GM12878 (cell line): ENCODE results near the gene ADD2. TPM values are rescaled to one million over a fixed set of nuclear protein-coding genes. Genes with fewer than 3 reads are reported as not detected.

Experiments
- ATAC-seq: fragments of 200-7000 bp; cut with Tn5 transposase; 3 replicates; pipeline ENCODE4 v1.9.1; 2020; ENCODE audit warnings: mild to moderate bottlenecking, moderate library complexity
- BruUV-seq: library from RNA; stranded (reverse); fragments of 400-500 nt; replicated peaks from 2 replicates; lab custom pipeline; 2021; lab: Mats Ljungman, UMichigan
- CTCF ChIA-PET: fragments of 300-600 bp; sonication (Branson Sonifier 250); formaldehyde crosslinking; extraction: SDS; loops from one replicate; lab custom pipeline; 2021; ENCODE audit warnings: inconsistent platforms; lab: Yijun Ruan, JAX
- POLR2A ChIA-PET: fragments of 350-600 bp; formaldehyde crosslinking; extraction: SDS; loops from one replicate; lab custom pipeline; 2021; ENCODE audit warnings: inconsistent platforms; lab: Charles Lee
- RAD21 ChIA-PET: fragments of 300-600 bp; sonication (Branson Sonifier 250); formaldehyde crosslinking; loops from one replicate; lab custom pipeline; 2023; ENCODE audit warnings: antibody characterized with exemption; ENCODE audit not compliant: unreplicated experiment; lab: Charles Lee
- SMC1A ChIA-PET: fragments of 300-600 bp; sonication (Branson Sonifier 250); formaldehyde crosslinking; loops from one replicate; lab custom pipeline; 2023; ENCODE audit not compliant: unreplicated experiment, uncharacterized antibody; lab: Charles Lee
- DNase-seq: peaks from one replicate; pipeline ENCODE4 v3.0.0-alpha.2; 2011; ENCODE audit warnings: low read depth, low spot score
- FAIRE-seq: peaks from 3 replicates; lab custom pipeline; 2011; peaks lifted over from hg19 to GRCh38; lab: Jason Lieb, UNC
- H2AFZ ChIP-seq: 2 replicates; pipeline ENCODE4 v1.6.0; 2011; ENCODE audit warnings: low read depth, low read length, control low read depth; ENCODE audit not compliant: control insufficient read depth
- H3K27ac ChIP-seq: 2 replicates; pipeline ENCODE4 v1.5.1; 2011; ENCODE audit warnings: control low read depth; ENCODE audit not compliant: control insufficient read depth, insufficient read depth
- H3K27me3 ChIP-seq, 2 experiments: replicated peaks in 1 of 2; 2 replicates each; pipeline versions ENCODE4 v1.6.0 to v1.6.1; 2011; ENCODE audit warnings: low read length in 1 of 2; ENCODE audit not compliant: control insufficient read depth in 2 of 2, insufficient read depth in 2 of 2
- H3K36me3 ChIP-seq, 2 experiments: 2 replicates each; pipeline ENCODE4 v1.5.1; 2011; ENCODE audit warnings: low read length in 1 of 2; ENCODE audit not compliant: control insufficient read depth in 2 of 2, insufficient read depth in 2 of 2
- H3K4me1 ChIP-seq: 2 replicates; pipeline ENCODE4 v1.6.1; 2011; ENCODE audit warnings: mild to moderate bottlenecking, low read length, moderate library complexity, mixed read lengths; ENCODE audit not compliant: control insufficient read depth, insufficient read depth
- H3K4me2 ChIP-seq: 2 replicates; pipeline ENCODE4 v1.6.0; 2011; ENCODE audit warnings: control low read depth; ENCODE audit not compliant: control insufficient read depth, insufficient read depth
- H3K4me3 ChIP-seq: fragments of 200-600 bp; sonication (generic); 2 replicates; pipeline ENCODE4 v1.5.1; 2016
- H3K79me2 ChIP-seq: 2 replicates; pipeline ENCODE4 v1.6.0; 2011; ENCODE audit warnings: low read length; ENCODE audit not compliant: control insufficient read depth, insufficient read depth
- H3K9ac ChIP-seq: 2 replicates; pipeline ENCODE4 v1.8.0; 2011; ENCODE audit warnings: low read length, control low read depth, mixed read lengths; ENCODE audit not compliant: control insufficient read depth, insufficient read depth
- H3K9me3 ChIP-seq: replicated peaks from 3 replicates; pipeline ENCODE4 v1.5.1; 2011; ENCODE audit warnings: mild to moderate bottlenecking, low read length; ENCODE audit not compliant: control insufficient read depth, insufficient read depth
- H4K20me1 ChIP-seq: 2 replicates; pipeline ENCODE4 v1.6.0; 2011; ENCODE audit not compliant: control insufficient read depth, insufficient read depth
- CHD1 ChIP-seq: IDR thresholded peaks from 2 replicates; pipeline ENCODE4 v1.6.1; 2012; ENCODE audit warnings: low read depth, low read length, improper control_type of control experiment
- CREM ChIP-seq: IDR thresholded peaks from 2 replicates; pipeline ENCODE4 v1.6.1; 2014; ENCODE audit warnings: antibody characterized with exemption, low read depth
- EZH2 ChIP-seq: IDR thresholded peaks from 2 replicates; pipeline ENCODE4 v1.6.1; 2012; ENCODE audit warnings: low read depth, mild to moderate bottlenecking, control low read depth, inconsistent platforms, low read length, borderline replicate concordance; ENCODE audit not compliant: control insufficient read depth
- KAT2A ChIP-seq: conservative IDR thresholded peaks from 2 replicates; pipeline ENCODE4 v1.6.1; 2011; ENCODE audit warnings: low read depth, low read length; ENCODE audit not compliant: control insufficient read depth
- NFIC ChIP-seq: IDR thresholded peaks from 2 replicates; pipeline ENCODE4 v1.6.1; 2012; ENCODE audit warnings: low read depth, mild to moderate bottlenecking, inconsistent platforms, low read length, moderate library complexity
- POLR2A ChIP-seq: IDR thresholded peaks from 2 replicates; pipeline ENCODE4 v1.6.1; 2011; ENCODE audit warnings: low read depth, mild to moderate bottlenecking, low read length
- RFX5 ChIP-seq: IDR thresholded peaks from 2 replicates; pipeline ENCODE4 v1.6.1; 2011; ENCODE audit warnings: low read depth, low read length, improper control_type of control experiment
- SMAD5 ChIP-seq: IDR thresholded peaks from 2 replicates; pipeline ENCODE4 v1.6.1; 2016; ENCODE audit warnings: antibody characterized with exemption, low read depth
- SUZ12 ChIP-seq: fragments of 200-600 bp; sonication (generic); IDR thresholded peaks from one replicate; pipeline ENCODE4 v1.6.1; 2018; ENCODE audit warnings: antibody characterized with exemption, mild to moderate bottlenecking; ENCODE audit not compliant: unreplicated experiment
- ZNF384 ChIP-seq: IDR thresholded peaks from 2 replicates; pipeline ENCODE4 v1.6.1; 2012; ENCODE audit warnings: low read depth, mild to moderate bottlenecking, low read length, improper control_type of control experiment, borderline replicate concordance
- ZNF622 ChIP-seq: fragments of 450-650 bp; IDR thresholded peaks from 2 replicates; pipeline ENCODE4 v1.6.1; 2017; ENCODE audit warnings: mild to moderate bottlenecking, inconsistent platforms
- WGBS: methylation state at CpG from one replicate; pipeline ENCODE4 v1.1.6; 2016; ENCODE audit warnings: low lambda C conversion rate; ENCODE audit not compliant: insufficient replicate concordance, insufficient coverage; ENCODE audit errors: missing lambda C conversion rate; 5-methylcytosine and 5-hydroxymethylcytosine counted together
- in situ Hi-C: fragments of 300-500 bp; cut with MboI; formaldehyde crosslinking; loops from 9 replicates; pipeline ENCODE4 v1.14.3; 2018; ENCODE audit warnings: mixed read lengths
- intact Hi-C: fragments of 100-400 bp; cut with micrococcal nuclease; formaldehyde crosslinking; loops from one replicate; pipeline ENCODE4 v1.14.2; 2022; ENCODE audit not compliant: unreplicated experiment
- polyA plus RNA-seq, 11 experiments: library from polyadenylated mRNA; depleted of rRNA in 4 of 11; unstranded in 6 of 11; stranded (reverse) in 5 of 11; fragments of >200 nt; fragmentation: Nextera tagmentation in 4 of 11; fragmentation: Illumina TruSeq in 1 of 11; extraction: Ambion mirVana in 4 of 11; extraction: Trizol in 1 of 11; gene quantifications; 1 replicate in 1 of 11; 2 replicates in 10 of 11; pipeline versions ENCODE4 v1.2.1 to v1.2.3, GENCODE V29; 2011 to 2016; ENCODE audit warnings: inconsistent platforms in 2 of 11, missing spikeins in 2 of 11, low read depth in 1 of 11
- total RNA-seq, 4 experiments: library from RNA; depleted of rRNA in 3 of 4; stranded (reverse); fragments of >200 nt in 3 of 4; fragmentation: Illumina TruSeq in 1 of 4; extraction: Trizol in 1 of 4; gene quantifications; 2 replicates each; pipeline versions ENCODE4 v1.2.1 to v1.2.3, GENCODE V29; 2013 to 2021
- TF ChIP-seq, protein P1 (sequence below): fragments of 450-650 bp; IDR thresholded peaks from 2 replicates; pipeline ENCODE4 v1.6.1; 2017; ENCODE audit warnings: mild to moderate bottlenecking, moderate library complexity
- TF ChIP-seq, protein P2 (sequence below): IDR thresholded peaks from 2 replicates; pipeline ENCODE4 v1.6.1; 2011; ENCODE audit warnings: borderline replicate concordance, low read depth, mild to moderate bottlenecking, moderate library complexity, mixed read lengths, low read length; ENCODE audit not compliant: insufficient read depth; ENCODE audit errors: extremely low read length
- TF ChIP-seq, protein P3 (sequence below): fragments of 150-350 bp; IDR thresholded peaks from 2 replicates; pipeline ENCODE4 v1.6.1; 2014; ENCODE audit warnings: mild to moderate bottlenecking, low read depth, low read length

ADD2 gene
- total and polyA plus RNA-seq, 10 of the 15 experiments (the other 5 are each of a cell fraction or from before 2014, with no cell fraction given): 0.05 to 0.13 (median 0.08) TPM; not detected in 7

DNA sequence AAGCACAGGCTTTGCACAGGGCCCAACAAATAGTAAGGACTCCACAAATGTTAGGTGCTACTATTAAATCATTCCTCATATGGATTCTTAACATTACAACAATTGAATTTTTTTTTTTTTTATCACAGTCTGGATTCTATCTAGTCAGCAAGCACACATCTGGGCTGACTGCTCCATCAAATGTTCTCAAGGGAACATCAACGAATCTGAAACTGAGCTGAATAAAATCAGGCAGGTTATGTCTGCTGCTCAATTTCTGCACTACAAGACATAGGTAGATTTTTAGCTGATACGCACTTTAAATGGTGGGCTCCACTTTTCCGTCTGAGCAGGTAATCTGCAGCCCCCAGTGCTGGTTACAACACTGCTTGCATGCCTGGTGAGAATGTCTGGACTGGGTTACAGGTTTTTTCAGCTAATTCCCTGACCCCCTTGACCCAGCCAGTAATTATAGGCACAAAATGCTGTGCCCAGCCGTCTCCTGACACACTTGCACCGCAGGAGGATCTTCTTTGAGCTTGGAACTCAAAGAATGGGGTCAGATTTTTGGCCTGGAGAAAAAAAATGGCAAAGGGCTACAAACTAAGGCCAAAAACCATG is 44.6 kb downstream of the ADD2 start (continued):
- TF ChIP-seq, protein P1, sequence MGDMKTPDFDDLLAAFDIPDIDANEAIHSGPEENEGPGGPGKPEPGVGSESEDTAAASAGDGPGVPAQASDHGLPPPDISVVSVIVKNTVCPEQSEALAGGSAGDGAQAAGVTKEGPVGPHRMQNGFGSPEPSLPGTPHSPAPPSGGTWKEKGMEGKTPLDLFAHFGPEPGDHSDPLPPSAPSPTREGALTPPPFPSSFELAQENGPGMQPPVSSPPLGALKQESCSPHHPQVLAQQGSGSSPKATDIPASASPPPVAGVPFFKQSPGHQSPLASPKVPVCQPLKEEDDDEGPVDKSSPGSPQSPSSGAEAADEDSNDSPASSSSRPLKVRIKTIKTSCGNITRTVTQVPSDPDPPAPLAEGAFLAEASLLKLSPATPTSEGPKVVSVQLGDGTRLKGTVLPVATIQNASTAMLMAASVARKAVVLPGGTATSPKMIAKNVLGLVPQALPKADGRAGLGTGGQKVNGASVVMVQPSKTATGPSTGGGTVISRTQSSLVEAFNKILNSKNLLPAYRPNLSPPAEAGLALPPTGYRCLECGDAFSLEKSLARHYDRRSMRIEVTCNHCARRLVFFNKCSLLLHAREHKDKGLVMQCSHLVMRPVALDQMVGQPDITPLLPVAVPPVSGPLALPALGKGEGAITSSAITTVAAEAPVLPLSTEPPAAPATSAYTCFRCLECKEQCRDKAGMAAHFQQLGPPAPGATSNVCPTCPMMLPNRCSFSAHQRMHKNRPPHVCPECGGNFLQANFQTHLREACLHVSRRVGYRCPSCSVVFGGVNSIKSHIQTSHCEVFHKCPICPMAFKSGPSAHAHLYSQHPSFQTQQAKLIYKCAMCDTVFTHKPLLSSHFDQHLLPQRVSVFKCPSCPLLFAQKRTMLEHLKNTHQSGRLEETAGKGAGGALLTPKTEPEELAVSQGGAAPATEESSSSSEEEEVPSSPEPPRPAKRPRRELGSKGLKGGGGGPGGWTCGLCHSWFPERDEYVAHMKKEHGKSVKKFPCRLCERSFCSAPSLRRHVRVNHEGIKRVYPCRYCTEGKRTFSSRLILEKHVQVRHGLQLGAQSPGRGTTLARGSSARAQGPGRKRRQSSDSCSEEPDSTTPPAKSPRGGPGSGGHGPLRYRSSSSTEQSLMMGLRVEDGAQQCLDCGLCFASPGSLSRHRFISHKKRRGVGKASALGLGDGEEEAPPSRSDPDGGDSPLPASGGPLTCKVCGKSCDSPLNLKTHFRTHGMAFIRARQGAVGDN: no peak
- TF ChIP-seq EZH2 (no peak), KAT2A (no peak), POLR2A (no peak), SMAD5 (no peak)

DNA sequence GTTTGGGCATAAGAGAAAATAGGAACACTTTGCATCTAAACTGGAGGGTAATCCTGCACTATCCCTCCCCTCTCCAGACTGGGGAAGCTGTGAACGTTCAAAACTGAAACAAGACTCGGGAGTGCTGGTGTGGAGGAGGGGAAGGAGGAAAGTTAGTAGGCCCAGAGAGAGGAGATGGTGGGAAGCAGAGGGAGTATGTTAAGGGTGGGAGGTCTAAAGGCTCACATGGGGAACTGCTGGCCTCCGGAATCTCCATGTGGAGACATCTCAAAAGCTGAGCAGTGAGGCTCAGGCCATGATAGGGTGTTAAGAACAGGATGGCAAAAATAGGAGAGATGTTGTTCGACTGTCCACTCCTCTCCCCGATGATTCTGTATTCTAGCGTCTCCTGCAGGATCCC is 47.9 kb downstream of the ADD2 start:
- H3K4me1 ChIP-seq: no peaks in the 10 kb centered on the region
- H3K9ac ChIP-seq: no peak overlapping the region
- intact Hi-C loops: no loop called here
- 22% methylated on average over 6 of the region's 6 CpGs for WGBS
- ChIA-PET RAD21 (no interaction called here), SMC1A (no interaction called here), POLR2A (no interaction called here), CTCF (no interaction called here)
- DNase-seq (no peak), ATAC-seq (no peak), FAIRE-seq (no peak)
- H3K36me3 ChIP-seq: no peaks in the 10 kb centered on the region
- no peaks in the 10 kb centered on the region for H3K9me3 ChIP-seq
- H3K79me2 ChIP-seq: no peaks in the 10 kb centered on the region
- no peak overlapping the region for H3K4me3 ChIP-seq
- H2AFZ ChIP-seq: no peak overlapping the region
- H3K27ac ChIP-seq: no peak overlapping the region
- in situ Hi-C loops: no loop called here
- no peak overlapping the region for H3K4me2 ChIP-seq
- no TSS peak for BruUV-seq
- peaks cover 0 to 2% of the 10 kb centered on the region in 2 experiments; a peak in 2 of 4 replicates for H3K27me3 ChIP-seq
- H4K20me1 ChIP-seq: no peaks in the 10 kb centered on the region
- TF ChIP-seq SUZ12 (no peak), ZNF384 (no peak), CREM (no peak), NFIC (no peak), ZNF622 (no peak), RFX5 (no peak), CHD1 (no peak)
- TF ChIP-seq, protein P2, sequence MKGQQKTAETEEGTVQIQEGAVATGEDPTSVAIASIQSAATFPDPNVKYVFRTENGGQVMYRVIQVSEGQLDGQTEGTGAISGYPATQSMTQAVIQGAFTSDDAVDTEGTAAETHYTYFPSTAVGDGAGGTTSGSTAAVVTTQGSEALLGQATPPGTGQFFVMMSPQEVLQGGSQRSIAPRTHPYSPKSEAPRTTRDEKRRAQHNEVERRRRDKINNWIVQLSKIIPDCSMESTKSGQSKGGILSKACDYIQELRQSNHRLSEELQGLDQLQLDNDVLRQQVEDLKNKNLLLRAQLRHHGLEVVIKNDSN: no peak
- TF ChIP-seq, protein P3, sequence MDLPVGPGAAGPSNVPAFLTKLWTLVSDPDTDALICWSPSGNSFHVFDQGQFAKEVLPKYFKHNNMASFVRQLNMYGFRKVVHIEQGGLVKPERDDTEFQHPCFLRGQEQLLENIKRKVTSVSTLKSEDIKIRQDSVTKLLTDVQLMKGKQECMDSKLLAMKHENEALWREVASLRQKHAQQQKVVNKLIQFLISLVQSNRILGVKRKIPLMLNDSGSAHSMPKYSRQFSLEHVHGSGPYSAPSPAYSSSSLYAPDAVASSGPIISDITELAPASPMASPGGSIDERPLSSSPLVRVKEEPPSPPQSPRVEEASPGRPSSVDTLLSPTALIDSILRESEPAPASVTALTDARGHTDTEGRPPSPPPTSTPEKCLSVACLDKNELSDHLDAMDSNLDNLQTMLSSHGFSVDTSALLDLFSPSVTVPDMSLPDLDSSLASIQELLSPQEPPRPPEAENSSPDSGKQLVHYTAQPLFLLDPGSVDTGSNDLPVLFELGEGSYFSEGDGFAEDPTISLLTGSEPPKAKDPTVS: no peak
